Activated naive CD4-positive, alpha-beta T cell treated with anti-CD3 and anti-CD28 coated beads for 36 hours (primary cell): ENCODE measurements around the gene RPL21. TPM values are rescaled to one million over a fixed set of nuclear protein-coding genes. Genes with fewer than 3 reads are reported as not detected.
A peak's percentile ranks its signal among the peaks of the same experiment; 100 is the strongest.

ENCODE experiments used
- CTCF ChIA-PET: fragments of 350-600 bp; sonication (Branson Sonifier 250); formaldehyde crosslinking; loops from one replicate; lab custom pipeline; 2021; ENCODE audit warnings: antibody characterized with exemption; lab: Charles Lee
- DNase-seq: peaks from one replicate; pipeline ENCODE4 v3.0.0-alpha.2; 2020
- H3K27ac Mint-ChIP-seq: one replicate; pipeline ENCODE4 v1.8.0; 2021; ENCODE audit warnings: mild to moderate bottlenecking, mixed read lengths
- H3K27me3 Mint-ChIP-seq: one replicate; pipeline ENCODE4 v1.8.0; 2021; ENCODE audit warnings: low read depth, mixed read lengths
- H3K36me3 Mint-ChIP-seq: one replicate; pipeline ENCODE4 v1.8.0; 2021; ENCODE audit warnings: low read depth, mixed read lengths
- H3K4me1 Mint-ChIP-seq: one replicate; pipeline ENCODE4 v1.8.0; 2021; ENCODE audit warnings: low read depth, mixed read lengths
- H3K4me3 Mint-ChIP-seq: one replicate; pipeline ENCODE4 v1.8.0; 2021; ENCODE audit warnings: mild to moderate bottlenecking, moderate library complexity, mixed read lengths
- H3K9me3 Mint-ChIP-seq: one replicate; pipeline ENCODE4 v1.8.0; 2021; ENCODE audit warnings: mixed read lengths
- intact Hi-C: fragments of 100-400 bp; cut with micrococcal nuclease; formaldehyde crosslinking; loops from one replicate; pipeline ENCODE4 v1.15.1; 2023
- total RNA-seq, 2 experiments: library from RNA; stranded (reverse); gene quantifications; one replicate each; pipeline ENCODE4 v1.2.3, GENCODE V29; 2021

Gene RPL21
- total RNA-seq, 2 experiments from 2014 or later, result 1,766 to 1,839 TPM

GRCh38 chr13:27226991-27227390 is 24.4 kb upstream of the RPL21 start:
- peaks cover 6% of the 10 kb centered on the region for H3K9me3 Mint-ChIP-seq
- H3K4me3 Mint-ChIP-seq, result no peak overlapping the region
- H3K36me3 Mint-ChIP-seq, result no peaks in the 10 kb centered on the region
- H3K27me3 Mint-ChIP-seq, result peaks cover 10% of the 10 kb centered on the region
- H3K4me1 Mint-ChIP-seq, result peaks cover 6% of the 10 kb centered on the region
- DNase-seq, result no peak
- intact Hi-C loops, result no loop called here
- CTCF ChIA-PET, result no interaction called here
- H3K27ac Mint-ChIP-seq, result no peak overlapping the region

GRCh38 chr13:27228131-27228530 is 23.2 kb upstream of the RPL21 start:
- H3K27me3 Mint-ChIP-seq, result peaks cover 4% of the 10 kb centered on the region
- no peak overlapping the region for H3K4me3 Mint-ChIP-seq
- DNase-seq, result no peak
- no peak overlapping the region for H3K27ac Mint-ChIP-seq
- H3K36me3 Mint-ChIP-seq, result no peaks in the 10 kb centered on the region
- CTCF ChIA-PET, result no interaction called here
- peaks cover 6% of the 10 kb centered on the region for H3K4me1 Mint-ChIP-seq
- intact Hi-C loops, result no loop called here
- peaks cover 8% of the 10 kb centered on the region for H3K9me3 Mint-ChIP-seq

DNA sequence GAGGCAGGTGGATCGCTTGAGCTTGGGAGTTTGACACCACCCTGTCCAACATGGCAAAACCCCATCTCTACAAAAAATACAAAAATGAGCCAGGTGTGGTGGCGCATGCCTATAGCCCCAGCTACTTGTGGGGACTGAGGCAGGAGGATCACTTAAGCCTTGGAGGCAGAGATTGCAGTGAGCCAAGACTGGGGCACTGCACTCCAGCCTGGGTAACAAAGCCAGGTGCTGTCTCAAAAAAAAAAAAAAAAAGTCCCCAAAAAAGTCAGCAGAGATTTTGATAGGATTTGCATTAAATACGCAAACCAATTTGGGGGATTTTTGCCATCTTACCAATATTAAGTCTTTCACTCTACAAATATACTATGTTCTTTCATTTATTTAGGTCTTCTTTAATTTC is 21.7 kb upstream of the RPL21 start:
- Mint-ChIP-seq H3K9me3 (peaks cover 8% of the 10 kb centered on the region), H3K36me3 (peaks cover 5% of the 10 kb centered on the region), H3K4me1 (peaks cover 6% of the 10 kb centered on the region), H3K27ac (no peak overlapping the region), H3K27me3 (peaks cover 2% of the 10 kb centered on the region), H3K4me3 (no peak overlapping the region)
- no peak for DNase-seq
- intact Hi-C loops, result no loop called here
- CTCF ChIA-PET, result no interaction called here

DNA sequence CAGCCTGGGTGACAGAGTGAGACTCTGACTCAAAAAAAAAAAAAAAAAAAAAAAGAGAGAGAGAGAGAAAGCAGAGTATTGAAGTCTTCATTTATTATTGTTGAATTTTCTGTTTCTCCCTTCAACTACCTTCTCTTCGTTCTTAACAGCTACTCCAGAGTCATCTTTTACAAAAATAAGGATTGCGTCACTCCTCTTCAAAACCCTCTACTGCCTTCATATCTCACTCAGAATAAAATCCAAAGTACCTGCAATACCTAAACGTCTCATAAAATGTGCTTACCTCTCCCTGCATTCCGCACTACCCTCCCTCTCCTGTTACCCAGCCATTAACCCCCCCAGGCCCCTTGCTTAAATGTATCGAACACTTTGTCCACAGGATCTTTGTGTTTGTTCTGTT is 17.4 kb upstream of the RPL21 start:
- Mint-ChIP-seq H3K4me3 (no peak overlapping the region), H3K27ac (no peak overlapping the region), H3K27me3 (no peaks in the 10 kb centered on the region), H3K4me1 (no peaks in the 10 kb centered on the region), H3K9me3 (peaks cover 8% of the 10 kb centered on the region), H3K36me3 (peaks cover 5% of the 10 kb centered on the region)
- intact Hi-C loops, result no loop called here
- CTCF ChIA-PET, result no interaction called here
- no peak for DNase-seq

DNA sequence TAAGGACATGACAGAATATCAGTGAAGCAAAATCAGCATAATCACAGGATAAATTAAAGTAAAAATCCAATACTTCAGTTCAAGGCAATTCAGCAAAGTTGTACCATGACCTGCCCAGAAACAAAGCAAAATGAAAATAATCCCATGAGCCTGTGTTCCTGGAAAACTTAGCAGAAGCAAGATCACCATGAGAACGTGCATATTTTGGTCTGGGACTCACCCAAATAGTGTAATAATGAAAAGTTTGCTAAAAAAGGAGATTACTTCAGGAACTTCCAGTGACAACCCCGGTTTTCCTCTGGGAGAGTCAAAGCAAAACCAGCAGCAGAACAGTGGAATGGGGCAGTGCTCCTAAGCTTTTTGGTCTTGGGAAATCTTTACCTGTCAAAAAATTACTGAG is 14.9 kb upstream of the RPL21 start:
- Mint-ChIP-seq H3K9me3 (peaks cover 4% of the 10 kb centered on the region), H3K4me3 (no peak overlapping the region), H3K27me3 (no peaks in the 10 kb centered on the region), H3K36me3 (peaks cover 5% of the 10 kb centered on the region), H3K4me1 (no peaks in the 10 kb centered on the region), H3K27ac (no peak overlapping the region)
- intact Hi-C loops, result no loop called here
- no peak for DNase-seq
- CTCF ChIA-PET, result no interaction called here

DNA sequence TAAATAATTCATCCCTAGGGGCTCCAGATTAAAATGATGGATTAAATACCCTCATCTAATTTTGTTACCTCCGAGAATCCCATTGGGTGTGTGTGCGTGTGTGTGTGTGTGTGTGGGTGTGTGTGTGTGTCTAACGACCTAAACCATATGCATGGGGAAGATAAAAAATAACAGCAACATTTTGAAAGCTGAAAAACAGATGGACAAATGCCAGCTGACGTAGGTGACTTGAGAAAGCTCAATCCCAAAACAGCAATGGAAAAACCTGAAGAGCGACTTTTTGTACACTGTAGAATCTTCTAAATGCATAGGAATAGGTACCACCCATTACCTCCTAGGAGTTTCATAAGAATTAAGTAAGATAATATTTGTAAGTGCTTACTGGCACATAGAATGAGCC is 8.7 kb upstream of the RPL21 start:
- Mint-ChIP-seq H3K36me3 (peaks cover 7% of the 10 kb centered on the region), H3K27ac (no peak overlapping the region), H3K4me3 (no peak overlapping the region), H3K9me3 (no peaks in the 10 kb centered on the region), H3K27me3 (no peaks in the 10 kb centered on the region), H3K4me1 (peaks cover under 1% of the 10 kb centered on the region)
- CTCF ChIA-PET, result interaction anchor here (0.9 kb wide), 1 partner anchor 70 kb away, joined by 4 read pairs; no protein-coding TSS in a partner anchor
- DNase-seq, result no peak
- intact Hi-C loops, result no loop called here

- H3K9me3 Mint-ChIP-seq, result no peaks in the 10 kb centered on the region
- DNase-seq, result no peak
- intact Hi-C loops, result no loop called here
- no peak overlapping the region for H3K27ac Mint-ChIP-seq
- peaks cover 13% of the 10 kb centered on the region for H3K4me1 Mint-ChIP-seq
- H3K36me3 Mint-ChIP-seq, result peaks cover 7% of the 10 kb centered on the region
- CTCF ChIA-PET, result no interaction called here
- no peak overlapping the region for H3K4me3 Mint-ChIP-seq
- no peaks in the 10 kb centered on the region for H3K27me3 Mint-ChIP-seq
Observed at GRCh38 chr13:27245610-27246009, 5.7 kb upstream of the RPL21 start.

DNA sequence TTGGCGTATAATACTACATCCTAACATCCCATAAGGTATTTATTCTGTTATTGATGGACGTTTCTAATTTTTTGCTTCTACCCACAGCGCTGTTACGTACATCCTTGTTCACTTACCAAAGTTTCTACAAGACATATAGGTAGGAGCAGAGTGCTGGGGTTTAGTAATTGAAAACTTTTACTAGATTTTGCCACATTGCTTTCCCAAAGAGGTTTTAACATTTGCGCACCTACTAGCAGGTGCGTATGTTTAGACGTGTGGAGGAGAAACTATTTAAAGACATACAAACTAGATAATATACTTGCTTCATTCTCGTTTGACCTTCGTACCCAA is 559 bp upstream of the RPL21 start:
- DNase-seq, result no peak
- CTCF ChIA-PET, result no interaction called here
- no peaks in the 10 kb centered on the region for H3K9me3 Mint-ChIP-seq
- peaks cover 39% of the 10 kb centered on the region for H3K4me1 Mint-ChIP-seq
- intact Hi-C loops, result loop anchor here (1.0 to 5.0 kb wide), 12 partner anchors 20 to 1948 kb away; partner anchors contain the start of genes MTIF3, NUP58, PAN3 and POLR1D
- peaks cover 40% of the 10 kb centered on the region for H3K36me3 Mint-ChIP-seq
- peak overlapping the region; percentile 99 for H3K27ac Mint-ChIP-seq
- peak overlapping the region; percentile 99 for H3K4me3 Mint-ChIP-seq
- H3K27me3 Mint-ChIP-seq, result no peaks in the 10 kb centered on the region

GRCh38 chr13:27252467-27252866 is 1.1 kb downstream of the RPL21 start:
- Mint-ChIP-seq H3K9me3 (no peaks in the 10 kb centered on the region), H3K4me3 (peak overlapping the region; percentile 99), H3K27me3 (no peaks in the 10 kb centered on the region), H3K36me3 (peaks cover 54% of the 10 kb centered on the region), H3K27ac (peak overlapping the region; percentile 99), H3K4me1 (peaks cover 51% of the 10 kb centered on the region)
- no peak for DNase-seq
- CTCF ChIA-PET, result no interaction called here
- intact Hi-C loops, result loop anchor here (2.0 to 5.0 kb wide), 4 partner anchors 174 to 1950 kb away; partner anchors contain the start of genes NUP58, PAN3 and RNF6

DNA sequence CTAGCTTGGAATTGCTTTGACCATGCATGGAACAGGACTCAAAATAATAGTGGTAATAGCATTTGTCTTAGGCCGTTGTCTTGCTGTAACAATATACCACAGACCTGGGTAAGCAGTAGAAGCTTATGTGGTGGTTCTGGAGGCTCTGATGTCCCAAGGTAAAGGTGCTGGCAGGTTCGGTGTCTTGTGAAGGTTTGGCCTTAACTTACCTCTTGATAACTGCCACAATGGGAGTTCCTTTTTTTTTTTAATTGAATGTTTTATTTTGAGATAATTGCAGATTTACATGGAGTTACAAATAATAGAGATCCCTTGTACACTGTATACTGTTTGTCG is 5.8 kb downstream of the RPL21 start:
- Mint-ChIP-seq H3K27ac (peak overlapping the region; percentile 36), H3K27me3 (no peaks in the 10 kb centered on the region), H3K4me3 (no peak overlapping the region), H3K4me1 (peaks cover 66% of the 10 kb centered on the region), H3K36me3 (peaks cover 70% of the 10 kb centered on the region), H3K9me3 (no peaks in the 10 kb centered on the region)
- no peak for DNase-seq
- CTCF ChIA-PET, result interaction anchor here (0.6 kb wide), 1 partner anchor 108 kb away, joined by 3 read pairs; no protein-coding TSS in a partner anchor
- intact Hi-C loops, result no loop called here

DNA sequence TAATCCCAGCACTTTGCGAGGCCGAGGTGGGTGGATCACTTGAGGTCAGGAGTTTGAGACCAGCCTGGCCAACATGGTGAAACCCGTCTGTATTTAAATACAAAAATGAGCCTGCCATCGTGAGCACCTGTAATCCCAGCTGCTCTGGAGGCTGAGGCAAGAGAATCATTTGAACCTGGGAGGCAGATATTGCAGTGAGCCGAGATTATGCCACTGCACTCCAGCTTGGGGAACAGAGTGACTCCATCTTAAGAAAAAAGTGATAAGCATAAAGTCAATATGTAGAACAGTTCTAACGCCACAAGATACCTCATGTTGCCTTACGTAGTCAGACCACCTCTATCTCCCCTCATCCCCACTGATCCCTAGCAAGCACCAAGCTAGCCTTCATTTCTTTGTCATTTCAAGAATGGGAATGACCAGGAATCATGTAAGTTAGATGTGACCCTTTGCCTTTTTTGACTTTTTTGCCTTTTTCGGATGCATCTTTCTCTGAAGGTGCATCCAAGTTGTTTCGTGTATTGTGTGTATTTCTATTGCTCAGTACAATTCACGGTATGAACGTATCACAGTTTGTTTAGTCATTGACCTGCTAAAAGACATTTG is 6.4 kb downstream of the RPL21 start:
- intact Hi-C loops, result no loop called here
- Mint-ChIP-seq H3K36me3 (peaks cover 67% of the 10 kb centered on the region), H3K9me3 (no peaks in the 10 kb centered on the region), H3K4me3 (no peak overlapping the region), H3K27ac (peak overlapping the region; percentile 50), H3K4me1 (peaks cover 65% of the 10 kb centered on the region), H3K27me3 (no peaks in the 10 kb centered on the region)
- DNase-seq, result no peak
- CTCF ChIA-PET, result interaction anchor here (0.6 to 1.0 kb wide), 2 partner anchors 85 to 108 kb away, joined by 3 to 4 read pairs; no protein-coding TSS in a partner anchor

DNA sequence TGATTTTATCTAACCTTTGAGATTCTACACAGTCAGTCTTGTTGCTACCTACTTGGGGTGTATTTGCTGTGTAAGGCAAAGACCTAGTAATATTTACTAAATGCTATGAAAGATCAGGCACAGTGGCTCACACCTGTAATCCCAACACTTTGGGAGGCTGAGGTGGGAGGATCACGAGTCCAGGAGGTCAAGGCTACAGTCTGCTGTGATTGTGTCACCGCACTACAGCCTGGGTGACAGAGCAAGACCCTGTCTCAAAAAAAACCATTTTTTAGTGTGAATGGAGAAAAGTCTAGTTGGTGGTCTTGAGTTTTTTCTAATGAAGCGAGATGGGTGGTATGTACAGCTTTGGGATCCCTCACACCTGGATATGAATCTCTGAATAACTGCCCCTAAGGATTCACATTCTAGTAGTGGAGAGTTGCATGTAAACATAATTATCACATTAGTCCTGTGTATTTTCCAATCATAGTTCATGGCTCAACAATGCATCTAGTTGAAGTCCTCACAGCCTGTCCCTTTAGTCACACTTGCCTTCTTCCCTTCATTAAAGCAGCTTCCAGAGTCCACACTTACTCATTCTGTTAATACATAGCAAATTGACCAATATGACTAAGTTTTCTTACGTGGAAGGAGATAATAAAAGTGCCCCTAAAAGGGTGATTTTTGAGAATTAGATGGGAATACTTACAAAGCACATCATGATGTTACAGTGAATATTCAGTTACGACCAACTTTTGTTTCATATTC is 7.5 kb downstream of the RPL21 start:
- Mint-ChIP-seq H3K27me3 (no peaks in the 10 kb centered on the region), H3K4me1 (peaks cover 58% of the 10 kb centered on the region), H3K4me3 (no peak overlapping the region), H3K36me3 (peaks cover 56% of the 10 kb centered on the region), H3K9me3 (no peaks in the 10 kb centered on the region), H3K27ac (peak overlapping the region; percentile 50)
- CTCF ChIA-PET, result interaction anchor here (0.5 to 1.0 kb wide), 3 partner anchors 13 to 335 kb away, joined by 3 to 6 read pairs (median 4); no protein-coding TSS in a partner anchor
- intact Hi-C loops, result loop anchor here (1.0 kb wide), 1 partner anchor 189 kb away; no protein-coding TSS in a partner anchor
- DNase-seq, result no peak

DNA sequence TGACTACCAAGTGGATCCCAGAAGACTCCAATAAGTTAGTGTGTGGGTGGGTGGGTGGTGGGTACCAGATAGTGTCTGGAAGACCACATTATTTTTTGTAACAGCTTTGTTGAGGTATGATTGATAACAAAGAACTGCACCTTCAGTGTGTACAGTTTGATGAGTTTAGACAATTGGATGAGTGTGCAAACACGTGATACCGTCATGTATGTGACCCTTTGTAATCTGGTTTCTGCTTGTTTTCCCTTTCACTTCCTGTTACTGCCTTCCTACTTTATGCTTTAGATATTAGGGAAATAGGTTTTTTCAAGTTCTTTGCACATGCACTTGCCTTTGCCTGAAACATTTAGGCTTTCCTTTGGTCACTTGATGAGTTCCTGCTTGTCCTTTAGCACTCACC is 8.5 kb downstream of the RPL21 start:
- intact Hi-C loops, result loop anchor here (1.0 kb wide), 1 partner anchor 188 kb away; no protein-coding TSS in a partner anchor
- CTCF ChIA-PET, result no interaction called here
- H3K9me3 Mint-ChIP-seq, result no peaks in the 10 kb centered on the region
- H3K4me1 Mint-ChIP-seq, result peaks cover 49% of the 10 kb centered on the region
- peaks cover 46% of the 10 kb centered on the region for H3K36me3 Mint-ChIP-seq
- no peak overlapping the region for H3K4me3 Mint-ChIP-seq
- peak overlapping the region; percentile 53 for H3K27ac Mint-ChIP-seq
- H3K27me3 Mint-ChIP-seq, result no peaks in the 10 kb centered on the region
- no peak for DNase-seq
